Hypothalamus (tissue), 51 donors: ENCODE data around the gene OPRM1.
"Not testable (repeated sequence)": the region's sequence is repeated elsewhere in the genome, so short reads cannot be mapped to it uniquely, and the experiment has no call there.

Experiments used
- DNase-seq, 51 donors: peaks; one replicate each; lab custom pipeline; 2025; lab: John Stamatoyannopoulos, UW

Gene OPRM1

DNA sequence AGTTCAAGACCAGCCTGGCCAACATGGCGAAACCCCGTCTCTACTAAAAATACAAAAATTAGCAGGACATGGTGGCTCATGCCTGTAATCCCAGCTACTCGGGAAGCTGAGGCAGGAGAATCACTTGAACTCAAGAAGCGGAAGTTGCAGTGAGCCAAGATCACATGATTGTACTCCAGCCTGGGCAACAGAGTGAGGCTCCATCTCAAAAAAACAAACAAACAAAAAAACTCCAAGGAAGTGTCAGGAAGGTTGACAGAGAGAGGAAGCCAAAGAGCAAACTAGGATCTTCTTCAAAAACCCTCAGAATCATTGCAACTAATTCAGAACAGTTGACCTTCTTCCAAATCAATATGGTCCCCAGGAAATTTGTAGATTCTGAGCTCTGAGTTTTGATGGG lies 162.6 kb downstream of the OPRM1 start:
- DNase-seq: not testable (repeated sequence)

DNA sequence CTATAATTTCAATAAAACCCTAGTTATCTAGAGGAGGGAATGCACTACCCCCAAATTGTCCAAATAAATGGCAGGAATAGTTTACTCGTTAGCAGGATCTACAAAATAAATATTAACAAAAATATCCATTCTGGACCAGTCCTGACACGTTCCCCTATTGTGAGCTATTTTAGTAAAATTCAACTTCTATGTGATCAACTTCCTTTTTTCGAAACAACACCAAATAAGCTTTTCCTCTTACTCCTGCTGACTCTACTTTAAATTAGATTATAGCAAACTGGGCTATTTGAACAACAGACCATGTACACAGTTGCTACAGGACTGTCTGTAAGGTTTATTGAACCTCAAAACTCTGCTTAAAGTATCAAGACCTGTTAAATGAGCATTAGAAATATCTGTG lies 163.3 kb downstream of the OPRM1 start:
- no peak for DNase-seq

DNA sequence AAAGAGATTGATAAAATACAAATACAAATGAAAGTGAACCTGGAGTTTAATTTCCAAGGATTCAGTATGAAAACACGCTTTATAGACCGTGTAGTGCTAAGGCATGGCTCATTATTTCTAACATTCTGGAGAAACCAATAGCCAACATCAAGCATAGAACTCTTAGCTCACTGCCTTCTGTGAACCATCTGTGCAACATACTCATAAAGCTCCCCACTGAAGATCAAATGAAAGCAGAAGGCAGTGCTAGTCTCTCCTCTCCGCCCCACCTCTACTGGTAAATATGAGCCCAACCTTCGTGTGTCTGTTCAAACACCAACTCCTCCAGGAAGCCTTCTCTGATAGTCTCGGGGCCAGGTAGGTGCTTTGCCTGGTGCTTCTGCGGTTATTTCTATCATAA lies 163.9 kb downstream of the OPRM1 start:
- DNase-seq: no peak

DNA sequence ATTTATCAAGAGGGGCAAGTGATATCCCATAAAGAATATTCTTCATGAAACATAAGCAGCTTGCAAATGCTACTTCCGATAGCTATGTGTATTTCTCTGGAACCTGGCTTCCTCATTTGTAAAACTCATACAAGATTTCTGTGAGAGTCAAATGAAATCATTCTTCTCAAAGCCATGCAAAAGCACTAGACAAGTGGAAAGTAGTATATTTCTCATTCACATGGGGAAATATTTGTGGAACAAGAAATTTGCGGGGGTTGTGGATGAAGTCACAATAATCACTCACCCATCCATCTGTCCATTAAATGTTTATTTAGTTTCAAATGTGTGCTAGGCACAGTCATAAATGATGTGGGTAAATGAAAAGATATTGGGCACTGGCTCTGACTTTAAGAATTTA lies 167.1 kb downstream of the OPRM1 start:
- DNase-seq: no peak

DNA sequence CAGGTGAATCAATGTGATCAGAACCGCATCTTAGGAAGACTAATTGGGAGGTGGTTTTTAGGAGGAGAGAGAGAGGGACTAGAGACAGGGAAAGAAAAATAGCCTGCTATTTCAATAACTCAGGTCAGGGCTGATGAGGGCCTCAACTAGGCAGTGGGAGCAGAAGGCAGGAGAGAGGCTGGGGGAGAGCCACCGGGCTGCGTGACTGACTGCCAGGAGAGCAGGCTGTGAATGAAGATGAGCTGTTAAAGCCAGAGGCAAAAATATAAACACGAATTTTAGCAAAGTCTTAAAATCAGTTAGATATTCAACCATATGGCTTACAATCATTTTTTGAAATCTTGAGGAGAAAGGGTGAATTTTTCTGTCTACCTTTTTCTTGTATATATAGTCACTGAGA lies 168.0 kb downstream of the OPRM1 start:
- DNase-seq: peak in 1 of 51 donors; percentile 25

DNA sequence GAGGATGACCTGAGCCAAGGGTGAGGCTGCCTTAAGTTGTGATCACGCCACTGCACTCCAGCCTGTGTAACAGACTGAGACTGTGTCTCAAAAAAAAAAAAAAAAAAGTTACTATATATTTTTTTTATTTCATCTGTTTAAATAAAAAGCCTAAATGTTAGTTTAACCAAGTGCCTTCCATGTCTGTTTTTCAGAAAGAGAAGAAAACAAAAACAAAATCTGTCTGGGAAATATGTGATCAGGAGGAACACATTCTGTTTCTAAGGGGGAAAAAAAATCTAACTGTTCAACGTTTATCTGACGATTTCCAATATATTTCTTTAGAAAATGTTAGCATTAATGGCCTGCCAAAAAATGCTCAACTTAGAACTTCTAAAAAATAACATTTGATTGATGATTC lies 170.5 kb downstream of the OPRM1 start:
- DNase-seq: no peak

DNA sequence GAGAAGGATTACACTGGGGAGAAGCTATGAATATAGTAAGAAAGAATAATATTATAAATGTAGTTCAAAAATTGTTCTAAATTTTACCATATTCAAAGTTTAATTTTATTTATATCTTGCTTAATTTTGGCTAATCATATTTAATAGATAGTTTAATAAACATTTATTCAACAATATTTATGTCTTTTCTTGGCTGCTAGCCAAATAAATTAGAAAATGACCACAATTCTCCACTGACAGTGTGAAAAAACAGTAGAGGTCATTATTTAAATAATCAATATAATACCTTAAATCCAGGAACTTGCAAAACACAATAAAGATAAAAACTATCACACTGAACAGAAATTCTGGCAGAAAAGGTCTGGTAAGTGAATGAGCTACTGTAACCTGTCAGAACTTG lies 171.6 kb downstream of the OPRM1 start:
- DNase-seq: no peak

DNA sequence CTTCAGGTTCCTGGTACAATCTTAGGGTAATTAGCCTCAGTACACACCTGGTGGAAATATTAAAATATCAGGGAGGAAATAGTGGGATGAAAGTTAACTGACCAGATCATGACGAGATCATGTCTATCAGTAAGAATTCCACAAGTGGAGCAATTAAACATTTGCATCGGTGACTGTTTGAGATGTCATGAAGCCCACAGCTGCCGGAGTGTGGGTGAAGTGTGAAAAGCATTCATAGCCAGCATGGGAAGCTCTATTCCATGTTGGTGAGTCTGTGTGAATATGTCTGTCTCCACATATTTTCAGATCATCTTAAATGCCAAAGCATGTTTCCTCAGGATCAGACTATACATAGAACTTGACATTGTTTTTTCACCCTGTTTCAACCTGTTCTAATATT lies 174.7 kb downstream of the OPRM1 start:
- DNase-seq: no peak

DNA sequence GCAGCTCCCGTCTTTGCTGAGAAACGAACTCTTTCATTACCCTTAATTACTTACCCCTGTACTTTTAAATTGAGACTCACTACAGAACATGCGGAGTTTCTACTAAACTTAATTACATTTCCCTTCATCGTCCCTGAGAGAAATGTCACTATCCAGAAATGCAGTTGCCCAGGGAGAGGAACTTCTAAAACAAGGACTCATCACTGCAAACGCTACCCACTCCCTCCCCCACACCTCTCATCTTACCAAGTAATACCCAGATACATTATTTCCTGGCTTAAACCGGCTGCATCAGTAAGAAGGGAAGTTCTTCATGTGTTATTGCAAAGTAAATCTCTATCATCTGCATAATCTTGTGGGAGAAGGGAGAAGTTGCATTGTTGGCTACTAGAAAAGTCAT lies 179.3 kb downstream of the OPRM1 start:
- peak in 1 of 51 donors; percentile 16 for DNase-seq

DNA sequence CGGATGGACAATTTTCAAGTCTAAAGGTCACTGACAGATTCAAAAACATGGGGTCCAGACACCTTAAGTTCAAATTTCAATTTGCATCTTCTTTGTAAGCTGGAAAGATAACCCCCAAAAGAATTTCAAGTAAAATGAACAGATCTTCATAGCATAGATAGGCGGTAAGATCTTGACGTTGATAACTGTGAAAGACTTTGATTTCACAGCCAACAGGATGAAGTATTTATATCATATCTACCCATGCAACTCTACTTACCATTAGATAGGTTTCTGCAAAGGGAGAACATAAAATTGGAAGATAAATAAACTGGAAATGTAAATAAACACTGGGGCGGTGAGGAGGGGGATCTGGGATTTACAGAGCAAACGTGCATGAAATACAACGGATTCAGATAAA lies 179.7 kb downstream of the OPRM1 start:
- no peak for DNase-seq

DNA sequence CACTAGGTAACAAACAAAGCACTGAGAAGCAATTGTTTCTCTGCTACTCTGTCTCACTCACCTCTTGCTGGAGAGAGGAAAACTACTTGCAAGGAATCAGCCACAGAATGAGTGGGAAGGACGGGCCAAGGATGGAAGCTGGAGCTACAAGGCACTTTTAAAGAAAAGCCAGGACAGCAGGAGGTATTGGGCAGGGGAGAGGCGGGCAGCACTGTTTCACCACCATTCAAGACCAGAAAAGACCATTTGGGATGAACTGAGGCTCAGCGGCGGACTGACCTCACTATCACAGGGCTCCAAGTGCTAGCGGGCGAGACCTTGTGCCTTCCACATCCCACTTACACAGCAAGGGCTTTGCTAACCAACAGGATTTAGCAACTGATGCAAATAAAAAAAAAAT lies 180.2 kb downstream of the OPRM1 start:
- DNase-seq: no peak

DNA sequence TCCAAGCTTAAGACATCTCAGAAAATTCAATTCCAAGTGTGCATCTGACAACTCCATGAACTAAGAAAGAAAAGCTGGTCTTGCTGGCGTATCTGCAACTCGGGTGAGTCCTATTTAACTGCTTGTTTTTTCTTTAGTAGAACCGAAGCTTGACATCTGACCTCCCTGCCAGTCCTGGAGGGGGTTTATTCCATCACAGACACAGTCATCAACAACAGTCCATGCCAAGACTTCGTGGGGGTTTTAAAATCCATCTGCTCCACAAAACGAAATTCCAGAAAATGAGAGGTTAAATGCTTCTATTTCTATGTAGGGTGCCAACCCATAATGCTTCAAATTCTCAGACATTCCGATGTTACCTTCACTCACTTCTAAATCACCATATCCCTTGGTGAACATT lies 183.7 kb downstream of the OPRM1 start:
- DNase-seq: no peak

DNA sequence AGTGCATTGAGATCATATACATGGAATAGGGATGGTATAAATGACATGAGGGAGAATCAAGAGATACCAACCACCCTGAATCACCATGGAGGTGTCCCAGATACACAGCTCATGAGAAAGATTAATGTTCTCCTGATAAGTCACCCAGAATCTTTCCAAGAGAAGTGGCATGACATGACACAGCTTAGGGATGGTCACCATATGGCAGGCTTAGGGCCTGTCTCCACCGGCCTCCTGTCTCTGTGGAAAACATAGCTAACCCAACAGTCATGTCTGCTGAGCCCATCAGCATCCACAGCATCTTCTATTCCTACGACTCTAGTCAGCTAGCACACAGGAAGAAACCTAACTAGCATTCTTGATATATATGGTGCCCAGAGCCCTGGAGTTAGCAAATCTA lies 184.3 kb downstream of the OPRM1 start:
- DNase-seq: no peak

DNA sequence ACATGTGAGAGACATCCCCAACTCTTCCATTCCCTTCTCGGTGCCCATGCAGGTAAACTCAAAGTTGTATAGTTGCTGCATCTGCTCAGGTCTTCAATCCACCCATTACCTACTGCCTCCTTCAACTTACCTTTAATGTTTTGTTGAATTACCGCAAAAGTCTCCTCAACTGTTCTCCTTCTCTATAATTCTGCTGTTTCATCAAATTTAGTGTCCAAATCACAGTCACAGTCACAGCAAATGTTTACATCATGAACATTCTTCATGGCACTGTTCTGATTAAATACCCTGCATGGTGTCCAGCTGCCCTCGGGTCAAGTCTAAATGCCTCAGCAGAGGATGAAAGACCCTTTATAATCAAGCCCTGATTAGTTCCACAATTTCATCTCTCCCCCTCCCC lies 187.4 kb downstream of the OPRM1 start:
- no peak for DNase-seq

DNA sequence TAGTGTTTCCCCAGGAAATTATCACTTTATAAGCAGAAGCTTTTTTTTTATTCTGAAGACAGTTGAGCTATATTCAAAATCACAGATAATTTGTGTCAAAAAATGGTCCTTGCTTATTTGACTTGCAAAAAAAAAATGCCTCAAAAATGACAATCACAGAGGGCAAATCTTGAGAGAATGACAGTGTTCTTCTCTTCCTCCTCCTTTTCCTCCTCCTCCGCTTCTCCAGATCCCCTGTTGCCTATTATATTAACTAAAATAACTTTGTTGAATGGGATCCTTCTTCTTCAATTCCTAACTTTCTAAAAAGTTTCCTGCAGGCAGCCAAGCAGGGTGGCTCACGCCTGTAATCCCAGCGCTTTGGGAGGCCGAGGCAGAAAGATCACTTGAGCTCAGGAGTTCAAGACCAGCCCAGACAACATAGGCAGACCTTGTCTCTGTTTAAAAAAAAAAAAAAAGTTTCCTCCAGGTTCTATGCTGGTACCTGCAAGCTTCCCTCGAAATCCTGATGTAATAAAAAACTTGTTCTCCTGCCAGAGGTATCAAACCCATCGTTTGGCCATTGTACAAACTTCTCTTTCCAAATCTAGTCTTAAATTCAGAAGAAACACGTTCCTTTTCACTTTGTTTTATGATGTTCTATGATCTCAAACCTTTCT lies 189.0 kb downstream of the OPRM1 start:
- DNase-seq: no peak

DNA sequence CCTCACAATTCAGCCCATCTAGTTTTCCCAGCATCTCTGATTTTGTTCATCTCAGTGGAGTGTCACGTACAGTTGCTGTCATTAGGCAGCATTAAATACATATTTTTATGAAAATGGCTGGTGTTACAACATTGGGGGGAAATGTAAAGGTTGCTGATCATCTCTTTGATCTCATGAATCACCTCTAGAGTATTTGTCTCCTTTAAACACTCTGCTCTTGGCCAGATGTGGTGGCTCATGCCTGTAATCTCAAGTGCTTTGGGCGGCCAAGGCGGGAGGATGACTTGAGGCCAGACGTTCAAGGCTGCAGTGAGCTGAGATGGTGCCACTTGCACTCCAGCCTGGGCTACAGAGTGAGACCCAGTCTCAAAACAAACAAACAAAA lies 189.5 kb downstream of the OPRM1 start:
- DNase-seq: no peak

DNA sequence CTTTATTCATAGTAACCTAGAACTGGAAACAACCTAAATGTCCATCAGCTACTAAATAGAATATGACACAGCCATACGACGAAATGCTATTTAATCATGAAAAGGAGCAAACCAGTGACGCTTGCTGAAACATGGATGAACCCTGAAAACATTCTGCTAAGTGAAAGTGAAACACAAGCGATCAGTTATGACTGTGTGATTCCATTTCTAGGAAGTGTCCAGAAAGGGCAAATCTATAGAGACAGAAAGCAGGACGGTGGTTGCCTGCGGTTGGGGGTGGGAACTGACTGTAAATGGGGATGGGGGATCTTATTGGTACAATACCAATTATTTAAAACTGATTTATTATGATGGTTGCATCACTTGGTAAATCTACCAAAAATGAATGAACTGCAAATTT lies 190.7 kb downstream of the OPRM1 start:
- no peak for DNase-seq

DNA sequence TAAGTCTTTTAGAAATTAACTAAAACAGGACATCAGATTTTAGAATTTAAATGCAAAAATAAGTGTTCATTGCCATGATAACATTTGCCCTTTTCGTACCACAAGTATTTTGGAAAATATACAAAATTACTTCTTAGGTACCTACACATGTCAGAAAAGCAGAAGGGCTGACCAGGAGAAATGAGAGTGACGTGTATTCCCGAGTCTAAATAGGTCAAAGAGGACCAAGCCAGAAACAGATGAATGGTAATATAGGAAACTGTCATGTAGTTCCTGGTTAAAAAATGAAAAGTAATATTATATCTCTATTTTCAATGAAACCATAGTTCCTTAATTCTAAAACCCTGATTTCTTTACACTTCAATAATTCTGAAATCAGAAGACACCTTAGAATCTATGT lies 191.4 kb downstream of the OPRM1 start:
- no peak for DNase-seq

DNA sequence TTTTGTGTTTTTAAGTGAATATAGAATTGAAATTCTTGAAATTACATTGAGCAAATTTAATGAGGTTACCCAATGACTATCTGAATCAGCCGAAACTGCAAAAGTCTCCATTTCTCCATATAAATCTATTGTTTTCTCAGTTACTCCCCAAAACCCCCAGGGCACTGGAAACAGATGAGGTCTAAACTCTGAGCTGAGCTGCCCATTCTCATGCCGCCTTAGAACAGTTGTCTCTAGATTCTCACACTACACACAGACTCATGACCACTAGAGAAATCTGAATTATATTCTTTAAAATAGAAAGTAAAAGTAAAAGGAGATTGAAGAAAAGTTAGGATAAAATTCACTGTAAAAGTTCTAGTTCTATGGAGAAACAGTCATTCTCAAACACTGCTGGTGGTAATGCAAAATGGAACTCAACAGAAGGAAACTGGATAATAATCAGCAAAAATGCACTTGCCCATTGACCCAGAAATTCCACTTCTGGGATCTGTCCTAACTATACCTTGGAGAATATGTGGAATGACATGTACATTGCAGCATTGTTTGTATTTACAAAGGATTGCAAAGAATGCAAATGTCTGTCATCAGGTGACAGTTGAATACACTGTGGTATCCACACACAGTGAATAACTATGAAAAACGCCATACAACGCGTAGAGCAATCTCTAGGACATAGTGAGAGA lies 192.0 kb downstream of the OPRM1 start:
- no peak for DNase-seq

DNA sequence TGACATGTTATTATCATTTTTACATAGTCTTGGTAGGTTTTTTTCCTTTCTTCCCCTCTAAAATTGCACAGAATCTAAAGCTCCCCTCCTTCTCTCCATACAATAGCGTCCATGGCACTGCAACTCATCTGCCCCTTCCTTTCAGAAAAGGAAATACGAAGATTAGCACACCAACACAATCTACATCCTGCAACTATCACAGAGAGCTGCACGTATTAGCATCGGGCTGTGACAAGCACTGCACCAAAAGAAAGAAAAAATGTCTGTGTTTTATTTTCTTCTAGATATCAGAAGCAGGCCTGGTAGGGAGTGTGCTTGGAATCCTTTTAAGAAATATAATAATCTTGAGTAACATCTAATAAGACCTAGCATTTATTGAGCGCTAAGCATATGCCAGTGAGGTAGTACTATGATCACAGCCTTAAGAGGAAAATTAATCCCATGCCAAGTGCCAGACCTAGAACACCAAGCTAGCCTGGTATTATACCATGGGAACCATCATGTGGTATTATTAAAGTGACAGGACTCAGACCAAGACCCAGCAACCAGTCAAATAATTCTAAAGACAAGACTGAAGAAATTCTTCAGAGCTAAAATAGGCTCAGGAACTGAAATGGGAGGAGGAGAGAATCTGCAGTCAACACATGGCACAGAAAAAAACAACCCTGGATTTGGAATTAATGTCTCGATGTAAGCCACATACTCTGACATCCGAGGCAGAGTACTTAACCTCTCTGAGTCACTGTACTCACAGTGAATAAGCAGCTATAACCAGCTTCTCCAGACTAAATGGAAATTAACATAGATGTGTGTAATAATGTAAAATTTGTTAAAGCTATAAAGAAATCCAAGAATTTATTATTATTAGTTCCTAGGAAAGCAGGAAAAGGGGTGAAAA lies 193.2 kb downstream of the OPRM1 start:
- no peak for DNase-seq

DNA sequence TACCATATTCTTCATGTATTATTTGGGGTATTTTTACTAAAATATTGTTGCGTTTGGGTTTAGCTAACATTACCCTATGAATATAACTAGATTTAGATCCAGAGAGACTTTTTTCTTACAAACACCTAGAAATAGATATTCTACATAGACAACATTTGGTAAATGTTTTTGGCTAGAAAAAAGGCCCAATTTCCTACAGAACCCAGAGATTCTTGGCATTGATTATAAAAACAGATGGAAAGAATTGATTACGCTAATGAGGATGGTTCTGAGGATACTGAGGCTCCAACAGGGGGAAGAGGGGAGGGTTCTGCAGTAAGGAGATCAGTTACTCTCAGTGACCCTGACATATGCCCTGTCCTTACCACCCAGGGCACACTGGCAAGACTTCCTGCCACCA lies 194.3 kb downstream of the OPRM1 start:
- no peak for DNase-seq
